ENCODE data around the gene E2F7. TPM values are rescaled to one million over a fixed set of nuclear protein-coding genes. Genes with fewer than 3 reads are reported as not detected.

Gene E2F7
- total RNA-seq, 1 experiment from 2014 or later: 40.2 TPM

GRCh38 chr12:76983420-76983819, 81.9 kb downstream of the E2F7 start:
- no peak for TF ChIP-seq CTCF (IDR thresholded peaks at IDR 0.05; ENCODE audit: unreplicated experiment)
- DNase-seq: no peak
- CTCF ChIA-PET: no interaction called here
- H3K4me3 Mint-ChIP-seq (ENCODE audit: low read depth, unreplicated experiment): no peak overlapping the region
- H3K36me3 Mint-ChIP-seq (ENCODE audit: insufficient read depth, unreplicated experiment): no peaks in the 10 kb centered on the region
- no peaks in the 10 kb centered on the region for H3K4me1 Mint-ChIP-seq (ENCODE audit: low read depth, unreplicated experiment)
- no peaks in the 10 kb centered on the region for H3K27me3 Mint-ChIP-seq (ENCODE audit: unreplicated experiment)
- no TSS peak for BruUV-seq (replicated peaks)
- intact Hi-C loops (cut with micrococcal nuclease; ENCODE audit: unreplicated experiment): no loop called here
- peaks cover 10% of the 10 kb centered on the region for H3K9me3 Mint-ChIP-seq (ENCODE audit: low read depth, unreplicated experiment)
- no peak overlapping the region for H3K27ac Mint-ChIP-seq (ENCODE audit: unreplicated experiment)

- no TSS peak for BruUV-seq (replicated peaks)
- intact Hi-C loops (cut with micrococcal nuclease; ENCODE audit: unreplicated experiment): no loop called here
- Mint-ChIP-seq H3K27ac (ENCODE audit: unreplicated experiment) (no peak overlapping the region), H3K4me3 (ENCODE audit: low read depth, unreplicated experiment) (no peak overlapping the region), H3K36me3 (ENCODE audit: insufficient read depth, unreplicated experiment) (no peaks in the 10 kb centered on the region), H3K9me3 (ENCODE audit: low read depth, unreplicated experiment) (peaks cover 10% of the 10 kb centered on the region), H3K27me3 (ENCODE audit: unreplicated experiment) (peaks cover 6% of the 10 kb centered on the region), H3K4me1 (ENCODE audit: low read depth, unreplicated experiment) (no peaks in the 10 kb centered on the region)
- no peak for TF ChIP-seq CTCF (IDR thresholded peaks at IDR 0.05; ENCODE audit: unreplicated experiment)
- DNase-seq: no peak
- CTCF ChIA-PET: no interaction called here
These were observed 85.2 kb downstream of the E2F7 start for GRCh38 chr12:76980196-76980595.

DNA sequence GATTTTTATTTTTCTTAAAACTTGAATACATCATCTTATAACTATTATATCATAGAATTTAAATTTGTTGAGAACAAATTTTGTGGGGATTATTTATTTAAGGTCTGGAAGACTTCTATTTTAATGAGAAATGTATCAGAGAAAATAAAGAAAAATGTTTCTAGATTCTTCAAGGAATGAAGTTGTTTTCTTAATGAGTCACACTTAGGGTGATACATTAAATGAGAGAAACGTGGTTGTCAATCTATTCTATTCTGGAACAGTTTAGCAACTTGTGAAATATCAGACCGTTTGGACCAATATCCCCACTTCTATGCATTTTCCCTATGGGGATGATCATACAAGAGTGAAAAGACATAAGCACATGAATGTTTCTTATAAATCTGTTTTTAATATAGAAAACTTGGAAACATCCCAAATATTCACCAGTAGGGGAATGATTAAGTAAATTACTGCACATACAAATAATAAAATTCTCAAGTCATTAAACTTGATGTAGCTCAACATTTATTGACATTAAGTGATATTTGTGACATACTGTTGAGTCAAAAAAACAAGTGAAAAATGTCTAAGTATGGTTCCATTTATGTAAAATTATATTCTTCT, 88.5 kb downstream of the E2F7 start:
- DNase-seq: no peak
- intact Hi-C loops (cut with micrococcal nuclease; ENCODE audit: unreplicated experiment): no loop called here
- TF ChIP-seq CTCF (IDR thresholded peaks at IDR 0.05; ENCODE audit: unreplicated experiment): no peak
- no peak overlapping the region for H3K4me3 Mint-ChIP-seq (ENCODE audit: low read depth, unreplicated experiment)
- no peaks in the 10 kb centered on the region for H3K9me3 Mint-ChIP-seq (ENCODE audit: low read depth, unreplicated experiment)
- CTCF ChIA-PET: no interaction called here
- H3K36me3 Mint-ChIP-seq (ENCODE audit: insufficient read depth, unreplicated experiment): no peaks in the 10 kb centered on the region
- peaks cover 35% of the 10 kb centered on the region for H3K27me3 Mint-ChIP-seq (ENCODE audit: unreplicated experiment)
- BruUV-seq (replicated peaks): no TSS peak
- no peak overlapping the region for H3K27ac Mint-ChIP-seq (ENCODE audit: unreplicated experiment)
- no peaks in the 10 kb centered on the region for H3K4me1 Mint-ChIP-seq (ENCODE audit: low read depth, unreplicated experiment)

Other genes with a start within 250 kb of the E2F7 start
- gene CSRP2, start 186.6 kb downstream of the E2F7 start, total RNA-seq (2022): 9.1 and 11.7 TPM in 2 replicates